Thyroid gland (tissue), 4 donors: ENCODE measurements around the gene TRIB2.

Experiments
- CTCF ChIP-seq, 6 experiments: fragments of 200-600 bp in 3 of 6; fragments of 450-650 bp in 3 of 6; sonication (generic) in 3 of 6; IDR thresholded peaks; one replicate each; pipeline ENCODE4 v1.5.1; 2016 to 2019; ENCODE audit warnings: antibody characterized with exemption in 6 of 6, mild to moderate bottlenecking in 2 of 6, inconsistent platforms in 1 of 6, moderate library complexity in 1 of 6
- POLR2A ChIP-seq, 2 donors: fragments of 450-650 bp; IDR thresholded peaks; one replicate each; pipeline ENCODE4 v1.6.1; 2017; ENCODE audit warnings: antibody characterized with exemption in 2 of 2, mild to moderate bottlenecking in 2 of 2, moderate library complexity in 1 of 2

GRCh38 chr2:12683457-12684100 lies 33.2 kb upstream of the TRIB2 start:
- no peak for TF ChIP-seq CTCF (IDR thresholded peaks at IDR 0.05)
- no peak for TF ChIP-seq POLR2A (IDR thresholded peaks at IDR 0.05)
